HUES48 (cell line): ENCODE results near the gene MAGOH.

ENCODE experiments used
- H3K27ac ChIP-seq: one replicate; pipeline ENCODE4 v1.7.0; 2013; ENCODE audit warnings: low read depth, low read length, inconsistent platforms
- H3K27me3 ChIP-seq: 2 replicates; pipeline ENCODE4 v1.6.1; 2013; ENCODE audit warnings: mild to moderate bottlenecking, low read length; ENCODE audit not compliant: control insufficient read depth, insufficient read depth
- H3K36me3 ChIP-seq: 2 replicates; pipeline ENCODE4 v1.6.1; 2013; ENCODE audit warnings: low read length; ENCODE audit not compliant: control insufficient read depth, insufficient read depth
- H3K4me1 ChIP-seq: 2 replicates; pipeline ENCODE4 v1.6.1; 2013; ENCODE audit warnings: mild to moderate bottlenecking, low read length; ENCODE audit not compliant: control insufficient read depth, insufficient read depth
- H3K4me3 ChIP-seq: 2 replicates; pipeline ENCODE4 v1.5.1; 2013; ENCODE audit warnings: mild to moderate bottlenecking, low read depth, low read length
- H3K9ac ChIP-seq: 2 replicates; pipeline ENCODE4 v1.6.1; 2013; ENCODE audit warnings: mild to moderate bottlenecking, low read depth, low read length, moderate library complexity
- H3K9me3 ChIP-seq: 2 replicates; pipeline ENCODE4 v1.6.1; 2013; ENCODE audit warnings: low read length; ENCODE audit not compliant: control insufficient read depth, insufficient read depth

The MAGOH gene

DNA sequence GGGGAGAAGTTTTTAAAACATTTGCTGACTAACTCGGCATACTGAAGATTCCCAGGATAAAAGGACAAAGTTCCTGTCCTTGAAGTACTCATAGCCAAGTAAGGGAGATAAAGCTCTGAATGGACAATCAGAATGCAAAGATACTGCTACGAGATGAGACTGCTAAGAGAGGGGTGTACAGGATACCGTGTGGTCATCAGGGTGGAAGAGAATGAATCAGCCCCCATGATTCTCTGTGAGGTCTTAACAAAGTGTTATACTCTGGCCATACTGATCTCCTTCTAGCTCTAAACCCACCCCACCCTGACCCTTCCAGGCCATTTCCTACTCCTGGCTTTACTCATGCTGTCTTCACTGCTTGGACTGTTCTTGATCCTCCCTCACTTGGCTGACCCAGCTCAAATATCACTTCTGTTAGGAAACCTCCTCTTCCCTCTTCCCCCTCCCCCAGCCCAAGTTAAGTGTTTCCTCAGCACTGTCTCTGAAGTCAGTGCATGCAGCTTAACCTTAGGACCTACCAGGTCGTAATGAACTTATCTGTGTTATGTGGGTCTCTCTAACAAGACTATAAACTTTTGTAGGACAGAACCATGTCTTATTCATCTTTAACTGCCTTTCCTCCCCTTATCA is 15.8 kb upstream of the MAGOH start:
- no peak overlapping the region for H3K27ac ChIP-seq
- H3K27me3 ChIP-seq, result no peaks in the 10 kb centered on the region
- no peak overlapping the region for H3K4me3 ChIP-seq
- no peak overlapping the region for H3K9ac ChIP-seq
- H3K9me3 ChIP-seq, result no peaks in the 10 kb centered on the region
- peaks cover 98% of the 10 kb centered on the region for H3K36me3 ChIP-seq
- H3K4me1 ChIP-seq, result no peaks in the 10 kb centered on the region

DNA sequence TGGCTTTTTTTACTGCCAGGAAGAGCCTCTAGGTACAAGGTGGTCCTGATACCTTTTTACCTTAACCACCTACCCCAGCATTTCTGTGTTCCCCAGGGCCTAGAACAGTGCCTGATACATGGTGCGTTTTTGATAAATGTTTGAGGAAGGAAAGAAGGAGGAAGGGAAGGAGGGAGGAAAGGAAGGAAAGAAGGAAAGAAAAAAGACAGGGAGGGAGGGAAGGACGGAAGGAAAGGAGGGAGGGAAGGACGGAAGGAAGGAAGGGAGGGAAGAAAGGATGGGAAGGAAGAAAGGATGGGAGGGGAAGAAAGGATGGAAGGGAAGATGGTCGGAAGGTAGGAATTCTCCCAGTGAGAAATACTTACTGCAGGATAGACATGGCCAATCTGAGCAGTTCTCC is 12.0 kb upstream of the MAGOH start:
- Histone ChIP-seq H3K36me3 (peaks cover 98% of the 10 kb centered on the region), H3K4me1 (no peaks in the 10 kb centered on the region), H3K4me3 (no peak overlapping the region), H3K27me3 (no peaks in the 10 kb centered on the region), H3K9ac (no peak overlapping the region), H3K9me3 (no peaks in the 10 kb centered on the region), H3K27ac (no peak overlapping the region)

DNA sequence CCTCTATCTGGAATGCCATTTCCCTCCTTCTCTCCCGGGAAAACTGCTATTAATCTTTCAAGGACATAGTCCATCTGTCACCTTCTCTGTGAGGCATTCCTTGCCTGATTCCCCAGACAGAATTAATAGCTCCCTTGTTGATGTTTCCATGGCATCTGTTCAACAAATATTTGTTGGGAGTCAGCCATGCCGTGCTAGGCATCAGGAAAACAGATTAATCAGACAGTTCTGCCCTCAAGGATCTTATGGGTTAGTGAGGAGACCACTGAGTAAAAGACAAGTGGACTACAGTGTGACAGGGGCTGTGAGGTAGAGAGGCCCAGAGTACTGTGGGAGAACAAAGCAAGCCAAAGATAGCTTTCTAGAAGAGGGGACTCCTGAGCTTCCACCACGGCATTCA is 11.4 kb upstream of the MAGOH start:
- H3K4me1 ChIP-seq, result no peaks in the 10 kb centered on the region
- no peak overlapping the region for H3K9ac ChIP-seq
- no peaks in the 10 kb centered on the region for H3K27me3 ChIP-seq
- H3K9me3 ChIP-seq, result no peaks in the 10 kb centered on the region
- H3K4me3 ChIP-seq, result no peak overlapping the region
- H3K27ac ChIP-seq, result no peak overlapping the region
- peaks cover 98% of the 10 kb centered on the region for H3K36me3 ChIP-seq

GRCh38 chr1:53246261-53247134 is 8.2 kb upstream of the MAGOH start:
- Histone ChIP-seq H3K36me3 (peaks cover 76% of the 10 kb centered on the region), H3K4me1 (no peaks in the 10 kb centered on the region), H3K9me3 (no peaks in the 10 kb centered on the region), H3K9ac (no peak overlapping the region), H3K27ac (no peak overlapping the region), H3K27me3 (no peaks in the 10 kb centered on the region), H3K4me3 (no peak overlapping the region)

DNA sequence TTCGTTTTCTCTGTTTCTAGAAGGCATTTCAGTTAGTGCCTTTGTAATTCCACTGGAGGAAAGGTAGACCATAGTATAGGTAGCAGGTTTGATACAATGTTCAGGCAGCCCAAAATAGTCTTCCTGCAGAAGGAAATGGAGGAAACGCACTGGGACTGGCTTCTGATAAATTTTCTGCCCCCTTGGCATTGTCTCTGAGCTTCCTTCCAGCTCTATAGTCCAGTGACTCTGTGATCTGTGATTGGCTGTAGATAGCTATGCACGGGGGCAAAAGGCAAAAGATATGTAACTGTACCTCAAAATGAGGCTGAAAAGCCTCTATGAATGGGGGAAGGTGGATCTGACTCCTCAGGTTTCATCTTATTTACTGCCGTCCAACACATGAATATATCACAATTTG is 5.8 kb upstream of the MAGOH start:
- Histone ChIP-seq H3K9me3 (no peaks in the 10 kb centered on the region), H3K9ac (no peak overlapping the region), H3K4me1 (no peaks in the 10 kb centered on the region), H3K4me3 (no peak overlapping the region), H3K27ac (no peak overlapping the region), H3K36me3 (peaks cover 52% of the 10 kb centered on the region), H3K27me3 (no peaks in the 10 kb centered on the region)

- no peaks in the 10 kb centered on the region for H3K4me1 ChIP-seq
- no peak overlapping the region for H3K27ac ChIP-seq
- H3K27me3 ChIP-seq, result no peaks in the 10 kb centered on the region
- H3K9ac ChIP-seq, result no peak overlapping the region
- H3K36me3 ChIP-seq, result peaks cover 35% of the 10 kb centered on the region
- H3K4me3 ChIP-seq, result no peak overlapping the region
- H3K9me3 ChIP-seq, result no peaks in the 10 kb centered on the region
These were observed 4.1 kb upstream of the MAGOH start for GRCh38 chr1:53242381-53242780.

- Histone ChIP-seq H3K27ac (no peak overlapping the region), H3K36me3 (peaks cover 29% of the 10 kb centered on the region)
These were observed 3.5 kb upstream of the MAGOH start for GRCh38 chr1:53241828-53242227.

GRCh38 chr1:53237638-53238037 is 680 bp downstream of the MAGOH start:
- H3K9ac ChIP-seq, result peak overlapping the region; percentile 85
- H3K4me1 ChIP-seq, result no peaks in the 10 kb centered on the region
- H3K9me3 ChIP-seq, result no peaks in the 10 kb centered on the region
- peaks cover 34% of the 10 kb centered on the region for H3K36me3 ChIP-seq
- no peaks in the 10 kb centered on the region for H3K27me3 ChIP-seq
- peak overlapping the region; percentile 95 for H3K4me3 ChIP-seq
- H3K27ac ChIP-seq, result peak overlapping the region; percentile 83

More at GRCh38 chr1:53241828-53242227, 3.5 kb upstream of the MAGOH start:
- no peak overlapping the region for H3K4me3 ChIP-seq
- H3K27me3 ChIP-seq, result no peaks in the 10 kb centered on the region
- H3K9me3 ChIP-seq, result no peaks in the 10 kb centered on the region
- no peak overlapping the region for H3K9ac ChIP-seq
- H3K4me1 ChIP-seq, result no peaks in the 10 kb centered on the region

- H3K9me3 ChIP-seq, result no peaks in the 10 kb centered on the region
- peak overlapping the region; percentile 95 for H3K27ac ChIP-seq
- H3K9ac ChIP-seq, result peak overlapping the region; percentile 61
- peaks cover 28% of the 10 kb centered on the region for H3K36me3 ChIP-seq
- peak overlapping the region; percentile 90 for H3K4me3 ChIP-seq
- no peaks in the 10 kb centered on the region for H3K27me3 ChIP-seq
- peaks cover 12% of the 10 kb centered on the region for H3K4me1 ChIP-seq
These were observed 17.4 kb downstream of the MAGOH start for GRCh38 chr1:53220962-53221286.

DNA sequence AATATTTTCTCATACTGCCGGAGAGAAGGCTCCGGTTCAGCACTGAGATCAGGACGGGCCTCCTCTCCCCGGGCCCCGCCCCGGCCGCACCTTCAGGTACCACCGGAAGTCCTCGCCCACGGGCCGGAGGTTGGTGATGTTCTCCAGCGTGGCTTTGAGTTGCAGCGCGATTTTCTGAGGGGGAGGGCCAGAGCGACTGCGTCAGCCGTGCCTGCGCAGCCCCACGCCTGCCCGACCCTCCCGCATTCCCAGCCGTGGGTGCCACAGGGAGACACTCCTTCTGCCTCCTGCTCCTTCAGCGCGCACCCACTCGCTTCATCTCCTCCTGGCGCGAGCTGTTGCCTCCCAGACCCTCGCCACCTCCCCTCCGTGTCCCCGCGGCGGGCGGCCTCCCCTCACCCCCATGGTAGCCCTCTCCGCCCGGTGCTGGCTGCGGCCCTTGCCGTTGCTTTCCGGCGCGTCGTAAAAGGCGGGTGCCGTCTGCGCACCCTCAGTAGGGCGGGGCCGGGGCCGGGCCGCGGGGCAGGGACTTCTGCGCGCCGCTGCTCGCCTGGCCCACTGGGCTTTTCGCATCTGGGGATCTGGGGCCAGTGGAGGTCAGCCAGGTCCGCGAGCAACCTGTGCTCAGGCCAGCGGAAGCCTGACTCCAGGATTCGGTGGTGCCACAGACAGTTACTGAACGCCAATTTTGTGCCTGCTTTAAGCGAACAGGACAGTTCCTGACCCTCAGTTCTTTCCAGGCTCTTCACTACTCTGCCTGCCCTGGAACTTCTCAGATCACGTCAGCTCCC is 18.0 kb downstream of the MAGOH start, which contains the start of gene CZIB:
Gene CZIB (minus strand): TSS at position 464 of the 791 bp plus-strand sequence. CDS start 59 bp downstream, at position 405.
- peak within 1 kb of the TSS; percentile 95 for H3K27ac ChIP-seq
- peak within 1 kb of the TSS; percentile 83 for H3K9ac ChIP-seq
- H3K4me1 ChIP-seq, result peaks cover 12% of the 10 kb centered on the region
- no peaks in the 10 kb centered on the region for H3K9me3 ChIP-seq
- H3K36me3 ChIP-seq, result peaks cover 33% of the 10 kb centered on the region
- H3K4me3 ChIP-seq, result peak within 1 kb of the TSS; percentile 90
- H3K27me3 ChIP-seq, result no peaks in the 10 kb centered on the region
